ENCODE measurements around the gene CRABP2.

DNA sequence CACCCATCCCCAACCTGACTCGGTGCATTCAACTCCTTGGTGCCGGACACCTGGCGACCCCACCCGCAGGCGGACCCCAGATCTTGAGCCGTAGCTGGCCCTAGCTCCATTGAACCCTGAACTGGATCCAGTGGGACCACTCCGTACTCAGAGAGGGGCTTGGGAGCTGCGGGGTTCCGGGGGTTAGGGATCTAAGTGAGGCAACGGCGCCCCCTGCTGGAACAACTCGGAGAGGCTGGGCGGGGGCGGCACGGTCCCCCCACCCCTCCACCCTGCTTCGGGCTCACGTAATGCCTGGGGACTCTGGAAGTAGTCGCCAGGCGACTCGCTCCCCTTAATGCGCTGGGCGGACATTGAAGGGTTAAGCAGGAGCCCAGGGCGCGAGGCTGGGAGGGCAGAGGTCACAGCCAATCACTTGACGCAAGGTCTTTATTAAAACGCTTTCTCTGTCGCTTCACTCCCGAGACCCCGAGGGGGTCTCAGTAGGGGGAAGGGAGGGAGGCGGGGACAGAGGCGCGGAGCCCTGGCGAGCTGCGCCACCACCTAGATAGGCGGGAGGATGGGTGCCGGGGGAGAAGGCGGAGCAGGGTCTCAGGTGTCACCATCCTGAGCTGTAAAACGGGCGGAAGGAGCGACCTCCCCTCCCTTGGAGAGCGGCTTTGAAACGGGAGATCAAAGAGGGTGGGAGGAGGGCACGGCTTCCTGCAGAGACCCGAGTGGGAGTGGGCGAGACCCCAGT is 704 bp upstream of the CRABP2 start:
- TF ChIP-seq, protein P1, sequence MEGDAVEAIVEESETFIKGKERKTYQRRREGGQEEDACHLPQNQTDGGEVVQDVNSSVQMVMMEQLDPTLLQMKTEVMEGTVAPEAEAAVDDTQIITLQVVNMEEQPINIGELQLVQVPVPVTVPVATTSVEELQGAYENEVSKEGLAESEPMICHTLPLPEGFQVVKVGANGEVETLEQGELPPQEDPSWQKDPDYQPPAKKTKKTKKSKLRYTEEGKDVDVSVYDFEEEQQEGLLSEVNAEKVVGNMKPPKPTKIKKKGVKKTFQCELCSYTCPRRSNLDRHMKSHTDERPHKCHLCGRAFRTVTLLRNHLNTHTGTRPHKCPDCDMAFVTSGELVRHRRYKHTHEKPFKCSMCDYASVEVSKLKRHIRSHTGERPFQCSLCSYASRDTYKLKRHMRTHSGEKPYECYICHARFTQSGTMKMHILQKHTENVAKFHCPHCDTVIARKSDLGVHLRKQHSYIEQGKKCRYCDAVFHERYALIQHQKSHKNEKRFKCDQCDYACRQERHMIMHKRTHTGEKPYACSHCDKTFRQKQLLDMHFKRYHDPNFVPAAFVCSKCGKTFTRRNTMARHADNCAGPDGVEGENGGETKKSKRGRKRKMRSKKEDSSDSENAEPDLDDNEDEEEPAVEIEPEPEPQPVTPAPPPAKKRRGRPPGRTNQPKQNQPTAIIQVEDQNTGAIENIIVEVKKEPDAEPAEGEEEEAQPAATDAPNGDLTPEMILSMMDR (IDR thresholded peaks at IDR 0.05; ENCODE audit: low read length), result peak; percentile 89
- TF ChIP-seq EZH2 (IDR thresholded peaks at IDR 0.05; ENCODE audit: borderline replicate concordance, low read length), result no peak
